ENCODE data around the gene IRF5. TPM values are rescaled to one million over a fixed set of nuclear protein-coding genes. Genes with fewer than 3 reads are reported as not detected.

IRF5 gene
- total and polyA plus RNA-seq, 10 of the 15 experiments (the other 5 are each of a cell fraction or from before 2014, with no cell fraction given) = 5.4 to 90.3 (median 61.7) TPM

DNA sequence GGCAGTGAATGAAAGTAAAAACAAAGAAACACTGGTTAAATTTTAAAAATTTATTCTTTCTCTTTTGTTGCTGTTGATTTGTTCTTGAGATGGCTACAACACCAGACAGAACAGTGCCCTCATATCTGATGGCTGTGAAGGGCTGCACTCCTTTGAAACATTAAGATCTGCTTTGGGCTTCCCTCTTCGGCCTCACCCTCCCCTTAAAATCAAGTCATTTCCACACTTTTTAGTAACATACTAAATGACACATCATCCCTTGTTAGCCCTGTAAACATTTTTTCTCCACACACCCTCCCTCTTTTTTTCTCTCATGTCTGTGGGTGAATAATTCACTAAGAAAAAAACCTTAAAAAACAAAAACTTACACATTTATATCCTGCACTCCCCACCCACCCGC lies 16.4 kb downstream of the IRF5 start:
- no TSS peak for BruUV-seq (replicated peaks)
- ChIA-PET RAD21 (ENCODE audit: unreplicated experiment) (interaction anchor here (0.8 to 4.1 kb wide), 11 partner anchors 9 to 254 kb away, joined by 3 to 34 read pairs (median 4); no protein-coding TSS in a partner anchor), SMC1A (ENCODE audit: uncharacterized antibody, unreplicated experiment) (interaction anchor here (0.8 to 5.0 kb wide), 12 partner anchors 10 to 136 kb away, joined by 3 to 37 read pairs (median 5); partner anchors contain the start of genes KCP and TNPO3), POLR2A (interaction anchor here (0.6 to 10.3 kb wide), 4 partner anchors 9 to 327 kb away, joined by 4 to 107 read pairs (median 13); no protein-coding TSS in a partner anchor), CTCF (interaction anchor here (0.7 to 3.9 kb wide), 9 partner anchors 9 to 255 kb away, joined by 3 to 23 read pairs (median 4); no protein-coding TSS in a partner anchor)
- no peak overlapping the region for H2AFZ ChIP-seq (ENCODE audit: control insufficient read depth, low read depth, low read length)
- no peaks in the 10 kb centered on the region for H3K79me2 ChIP-seq (ENCODE audit: control insufficient read depth, insufficient read depth, low read length)
- no peaks in the 10 kb centered on the region for H4K20me1 ChIP-seq (ENCODE audit: control insufficient read depth, insufficient read depth)
- peak overlapping the region; percentile 14 for H3K27ac ChIP-seq (ENCODE audit: control insufficient read depth, insufficient read depth)
- in situ Hi-C loops (cut with MboI) = no loop called here
- intact Hi-C loops (cut with micrococcal nuclease; ENCODE audit: unreplicated experiment) = no loop called here
- WGBS (ENCODE audit: insufficient coverage, insufficient replicate concordance, low lambda C conversion rate, missing lambda C conversion rate) = 75% methylated on average over 2 of the region's 2 CpGs
- no peak overlapping the region for H3K4me3 ChIP-seq
- FAIRE-seq = no peak
- peaks cover 18% of the 10 kb centered on the region for H3K4me1 ChIP-seq (ENCODE audit: control insufficient read depth, insufficient read depth, low read length)
- no peak for DNase-seq (ENCODE audit: low read depth, low spot score)
- no peaks in the 10 kb centered on the region for H3K9me3 ChIP-seq (replicated peaks; ENCODE audit: control insufficient read depth, insufficient read depth, low read length)
- no peaks in the 10 kb centered on the region for H3K27me3 ChIP-seq (replicated peaks in 1 of 2; ENCODE audit: control insufficient read depth in 2 of 2, insufficient read depth in 2 of 2, low read length in 1 of 2)
- no peak for ATAC-seq
- peaks cover 18 to 52% of the 10 kb centered on the region in 2 experiments for H3K36me3 ChIP-seq (ENCODE audit: control insufficient read depth in 2 of 2, insufficient read depth in 2 of 2, low read length in 1 of 2)
- H3K9ac ChIP-seq (ENCODE audit: control insufficient read depth, insufficient read depth, low read length) = no peak overlapping the region
- H3K4me2 ChIP-seq (ENCODE audit: control insufficient read depth, insufficient read depth) = no peak overlapping the region
- TF ChIP-seq MYC (IDR thresholded peaks at IDR 0.05; ENCODE audit: insufficient read depth, insufficient read length, insufficient replicate concordance, low read length, severe bottlenecking) (no peak), RB1 (IDR thresholded peaks at IDR 0.05; ENCODE audit: borderline replicate concordance) (no peak), CEBPB (IDR thresholded peaks at IDR 0.05; ENCODE audit: borderline replicate concordance in 1 of 2, low read depth in 2 of 2, low read length in 2 of 2) (no peak), MEF2B (IDR thresholded peaks at IDR 0.05; ENCODE audit: partially characterized antibody, poor library complexity, severe bottlenecking) (no peak), HDGF (IDR thresholded peaks at IDR 0.05) (no peak), IKZF2 (IDR thresholded peaks at IDR 0.05) (no peak), HCFC1 (IDR thresholded peaks at IDR 0.05; ENCODE audit: low read length) (no peak), MYB (IDR thresholded peaks at IDR 0.05; ENCODE audit: borderline replicate concordance, low read depth, low read length) (no peak), CREM (IDR thresholded peaks at IDR 0.05; ENCODE audit: low read depth) (no peak), PRDM15 (CRISPR knock-in tag; IDR thresholded peaks at IDR 0.05) (no peak), RCOR1 (conservative IDR thresholded peaks at IDR 0.05; ENCODE audit: low read depth, low read length) (no peak), NFYA (IDR thresholded peaks at IDR 0.05; ENCODE audit: borderline replicate concordance, low read depth, low read length) (no peak), NFIC (IDR thresholded peaks at IDR 0.05; ENCODE audit: low read depth, low read length) (no peak), SREBF1 (IDR thresholded peaks at IDR 0.05; ENCODE audit: low read length) (no peak)
- TF ChIP-seq, protein P1, sequence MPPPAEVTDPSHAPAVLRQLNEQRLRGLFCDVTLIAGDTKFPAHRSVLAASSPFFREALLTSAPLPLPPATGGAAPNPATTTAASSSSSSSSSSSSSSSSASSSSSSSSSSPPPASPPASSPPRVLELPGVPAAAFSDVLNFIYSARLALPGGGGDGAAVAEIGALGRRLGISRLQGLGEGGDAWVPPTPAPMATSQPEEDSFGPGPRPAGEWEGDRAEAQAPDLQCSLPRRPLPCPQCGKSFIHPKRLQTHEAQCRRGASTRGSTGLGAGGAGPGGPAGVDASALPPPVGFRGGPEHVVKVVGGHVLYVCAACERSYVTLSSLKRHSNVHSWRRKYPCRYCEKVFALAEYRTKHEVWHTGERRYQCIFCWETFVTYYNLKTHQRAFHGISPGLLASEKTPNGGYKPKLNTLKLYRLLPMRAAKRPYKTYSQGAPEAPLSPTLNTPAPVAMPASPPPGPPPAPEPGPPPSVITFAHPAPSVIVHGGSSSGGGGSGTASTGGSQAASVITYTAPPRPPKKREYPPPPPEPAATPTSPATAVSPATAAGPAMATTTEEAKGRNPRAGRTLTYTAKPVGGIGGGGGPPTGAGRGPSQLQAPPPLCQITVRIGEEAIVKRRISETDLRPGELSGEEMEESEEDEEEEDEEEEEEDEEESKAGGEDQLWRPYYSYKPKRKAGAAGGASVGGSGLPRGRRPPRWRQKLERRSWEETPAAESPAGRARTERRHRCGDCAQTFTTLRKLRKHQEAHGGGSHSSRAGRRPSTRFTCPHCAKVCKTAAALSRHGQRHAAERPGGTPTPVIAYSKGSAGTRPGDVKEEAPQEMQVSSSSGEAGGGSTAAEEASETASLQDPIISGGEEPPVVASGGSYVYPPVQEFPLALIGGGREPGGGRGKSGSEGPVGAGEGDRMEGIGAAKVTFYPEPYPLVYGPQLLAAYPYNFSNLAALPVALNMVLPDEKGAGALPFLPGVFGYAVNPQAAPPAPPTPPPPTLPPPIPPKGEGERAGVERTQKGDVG (CRISPR knock-in tag; IDR thresholded peaks at IDR 0.05) = no peak
- TF ChIP-seq, protein P2, sequence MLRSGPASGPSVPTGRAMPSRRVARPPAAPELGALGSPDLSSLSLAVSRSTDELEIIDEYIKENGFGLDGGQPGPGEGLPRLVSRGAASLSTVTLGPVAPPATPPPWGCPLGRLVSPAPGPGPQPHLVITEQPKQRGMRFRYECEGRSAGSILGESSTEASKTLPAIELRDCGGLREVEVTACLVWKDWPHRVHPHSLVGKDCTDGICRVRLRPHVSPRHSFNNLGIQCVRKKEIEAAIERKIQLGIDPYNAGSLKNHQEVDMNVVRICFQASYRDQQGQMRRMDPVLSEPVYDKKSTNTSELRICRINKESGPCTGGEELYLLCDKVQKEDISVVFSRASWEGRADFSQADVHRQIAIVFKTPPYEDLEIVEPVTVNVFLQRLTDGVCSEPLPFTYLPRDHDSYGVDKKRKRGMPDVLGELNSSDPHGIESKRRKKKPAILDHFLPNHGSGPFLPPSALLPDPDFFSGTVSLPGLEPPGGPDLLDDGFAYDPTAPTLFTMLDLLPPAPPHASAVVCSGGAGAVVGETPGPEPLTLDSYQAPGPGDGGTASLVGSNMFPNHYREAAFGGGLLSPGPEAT (IDR thresholded peaks at IDR 0.05; ENCODE audit: low read depth) = no peak
